GM19240 (cell line): ENCODE results near the gene MID1.

Experiments
- DNase-seq: peaks from one replicate; pipeline ENCODE4 v3.0.0; 2011; ENCODE audit warnings: low spot score; ENCODE audit not compliant: insufficient read length

Gene MID1

GRCh38 chrX:10492250-10492649, 128.1 kb downstream of the MID1 start:
- no peak for DNase-seq

- DNase-seq, result no peak
These were observed 134.0 kb downstream of the MID1 start for GRCh38 chrX:10486373-10486772.

- no peak for DNase-seq
These were observed 135.1 kb downstream of the MID1 start for GRCh38 chrX:10485326-10485725.

GRCh38 chrX:10484683-10485247, 135.6 kb downstream of the MID1 start:
- DNase-seq, result no peak

GRCh38 chrX:10483191-10483831, 137.1 kb downstream of the MID1 start:
- no peak for DNase-seq

GRCh38 chrX:10482708-10483107, 137.7 kb downstream of the MID1 start:
- DNase-seq, result no peak

- no peak for DNase-seq
These were observed 138.1 kb downstream of the MID1 start for GRCh38 chrX:10482261-10482660.

GRCh38 chrX:10480861-10481260, 139.5 kb downstream of the MID1 start:
- no peak for DNase-seq

- no peak for DNase-seq
These were observed 140.9 kb downstream of the MID1 start for GRCh38 chrX:10479508-10479907.

GRCh38 chrX:10477525-10477924, 142.9 kb downstream of the MID1 start:
- no peak for DNase-seq

- DNase-seq, result no peak
These were observed 145.3 kb downstream of the MID1 start for GRCh38 chrX:10474913-10475568.

GRCh38 chrX:10474510-10474909, 145.9 kb downstream of the MID1 start:
- DNase-seq, result no peak

- DNase-seq, result no peak
These were observed 149.0 kb downstream of the MID1 start for GRCh38 chrX:10471418-10471817.

GRCh38 chrX:10470009-10470408, 150.4 kb downstream of the MID1 start:
- DNase-seq, result no peak

GRCh38 chrX:10467793-10468192, 152.6 kb downstream of the MID1 start:
- no peak for DNase-seq

- DNase-seq, result no peak
These were observed 155.1 kb downstream of the MID1 start for GRCh38 chrX:10465254-10465653.

- no peak for DNase-seq
These were observed 163.3 kb downstream of the MID1 start for GRCh38 chrX:10457092-10457491.

- DNase-seq, result no peak
These were observed 166.4 kb downstream of the MID1 start for GRCh38 chrX:10453945-10454344.

GRCh38 chrX:10450959-10451355, 169.4 kb downstream of the MID1 start:
- DNase-seq, result no peak

- DNase-seq, result no peak
These were observed 170.0 kb downstream of the MID1 start for GRCh38 chrX:10450229-10450958.

- DNase-seq, result no peak
These were observed 172.7 kb downstream of the MID1 start for GRCh38 chrX:10447564-10448214.

- no peak for DNase-seq
These were observed 176.2 kb downstream of the MID1 start for GRCh38 chrX:10444204-10444603.
